Liver (tissue), 9 donors: ENCODE data around the gene FARSB. TPM values are rescaled to one million over a fixed set of nuclear protein-coding genes. Genes with fewer than 3 reads are reported as not detected.
"Not testable (repeated sequence)": the region's sequence is repeated elsewhere in the genome, so short reads cannot be mapped to it uniquely, and the experiment has no call there.

ENCODE experiments used
- DNase-seq: peaks from one replicate; pipeline ENCODE4 v3.0.0-alpha.2; 2017; ENCODE audit warnings: low spot score
- H3K27ac ChIP-seq, 2 donors: one replicate each; pipeline ENCODE4 v1.7.0; 2013; ENCODE audit warnings: inconsistent platforms in 2 of 2, low read length in 2 of 2, control low read depth in 1 of 2, low read depth in 1 of 2, mild to moderate bottlenecking in 1 of 2
- H3K27me3 ChIP-seq, 4 donors: one replicate each; pipeline versions ENCODE4 v1.6.1 to v1.7.0; 2013; ENCODE audit warnings: low read length in 3 of 4, inconsistent platforms in 1 of 4, mild to moderate bottlenecking in 1 of 4, moderate library complexity in 1 of 4; ENCODE audit not compliant: control insufficient read depth in 4 of 4, insufficient read depth in 4 of 4
- H3K36me3 ChIP-seq, 4 donors: one replicate each; pipeline versions ENCODE4 v1.6.1 to v1.7.0; 2013; ENCODE audit warnings: low read length in 3 of 4, mild to moderate bottlenecking in 3 of 4, low read depth in 1 of 4, moderate library complexity in 1 of 4; ENCODE audit not compliant: control insufficient read depth in 4 of 4, insufficient read depth in 3 of 4
- H3K4me1 ChIP-seq, 4 donors: one replicate each; pipeline versions ENCODE4 v1.6.1 to v1.7.0; 2013; ENCODE audit warnings: low read length in 3 of 4, mild to moderate bottlenecking in 3 of 4, moderate library complexity in 1 of 4; ENCODE audit not compliant: control insufficient read depth in 4 of 4, insufficient read depth in 4 of 4
- H3K4me3 ChIP-seq, 3 donors: one replicate each; pipeline versions ENCODE4 v1.6.1 to v1.7.0; 2013; ENCODE audit warnings: low read length in 3 of 3, control low read depth in 1 of 3, low read depth in 1 of 3, mild to moderate bottlenecking in 1 of 3
- H3K9ac ChIP-seq, 2 donors: one replicate each; pipeline ENCODE4 v1.7.0; 2013; ENCODE audit warnings: low read length in 2 of 2, mild to moderate bottlenecking in 2 of 2, moderate library complexity in 2 of 2, control low read depth in 1 of 2, low read depth in 1 of 2
- H3K9me3 ChIP-seq, 4 donors: one replicate each; pipeline versions ENCODE4 v1.6.1 to v1.7.0; 2013; ENCODE audit warnings: low read length in 3 of 4; ENCODE audit not compliant: control insufficient read depth in 4 of 4
- CTCF ChIP-seq: fragments of 150-350 bp; IDR thresholded peaks from 2 replicates; pipeline ENCODE4 v1.5.1; 2017; ENCODE audit warnings: improper control_type of control experiment, low read depth, low read length; ENCODE audit not compliant: missing input control
- EGR1 ChIP-seq, 2 donors: IDR thresholded peaks; 2 replicates each; pipeline ENCODE4 v1.6.1; 2016 to 2018; ENCODE audit warnings: antibody characterized with exemption in 2 of 2, low read depth in 2 of 2
- FOXA1 ChIP-seq: IDR thresholded peaks from 2 replicates; pipeline ENCODE4 v1.6.1; 2016; ENCODE audit warnings: antibody characterized with exemption
- HNF4A ChIP-seq, 2 donors: conservative IDR thresholded peaks; 2 replicates each; pipeline ENCODE4 v1.6.1; 2016; ENCODE audit warnings: antibody characterized with exemption in 2 of 2, mild to moderate bottlenecking in 2 of 2
- JUND ChIP-seq, 2 donors: IDR thresholded peaks; 2 replicates each; pipeline ENCODE4 v1.6.1; 2016; ENCODE audit warnings: antibody characterized with exemption in 2 of 2
- NR2F2 ChIP-seq: IDR thresholded peaks from 2 replicates; pipeline ENCODE4 v1.6.1; 2016; ENCODE audit warnings: antibody characterized with exemption
- RAD21 ChIP-seq, 2 donors: IDR thresholded peaks; 2 replicates each; pipeline ENCODE4 v1.6.1; 2016; ENCODE audit warnings: antibody characterized with exemption in 2 of 2, mild to moderate bottlenecking in 2 of 2
- REST ChIP-seq: IDR thresholded peaks from 2 replicates; pipeline ENCODE4 v1.6.1; 2016; ENCODE audit warnings: antibody characterized with exemption, mild to moderate bottlenecking
- RXRA ChIP-seq, 2 donors: IDR thresholded peaks; 2 replicates each; pipeline ENCODE4 v1.6.1; 2017 to 2018; ENCODE audit warnings: antibody characterized with exemption in 2 of 2, mild to moderate bottlenecking in 1 of 2
- SP1 ChIP-seq: IDR thresholded peaks from 2 replicates; pipeline ENCODE4 v1.6.1; 2018; ENCODE audit warnings: antibody characterized with exemption, mild to moderate bottlenecking
- TAF1 ChIP-seq: conservative IDR thresholded peaks from 2 replicates; pipeline ENCODE4 v1.6.1; 2016; ENCODE audit warnings: antibody characterized with exemption, mild to moderate bottlenecking
- YY1 ChIP-seq: IDR thresholded peaks from 2 replicates; pipeline ENCODE4 v1.6.1; 2016; ENCODE audit warnings: antibody characterized with exemption, mild to moderate bottlenecking
- ZBTB33 ChIP-seq: IDR thresholded peaks from 2 replicates; pipeline ENCODE4 v1.6.1; 2016; ENCODE audit warnings: antibody characterized with exemption
- WGBS: extraction: QIAGEN DNeasy Blood & Tissue Kit; methylation state at CpG from one replicate; pipeline ENCODE4 v1.1.7; 2013; 5-methylcytosine and 5-hydroxymethylcytosine counted together
- polyA plus RNA-seq, 2 donors: library from polyadenylated mRNA; stranded (reverse) in 1 of 2; unstranded in 1 of 2; fragments of 200-250 nt in 1 of 2; fragments of >200 nt in 1 of 2; fragmentation: Nextera tagmentation in 1 of 2; extraction: Ambion mirVana in 1 of 2; gene quantifications; one replicate each; pipeline versions ENCODE4 v1.2.1 to v1.2.3, GENCODE V29; 2013 to 2015
- total RNA-seq, 2 donors: library from RNA; depleted of rRNA; stranded (reverse); fragments of >200 nt; gene quantifications; one replicate each; pipeline ENCODE4 v1.2.3, GENCODE V29; 2014
- TF ChIP-seq, protein P1 (sequence below): IDR thresholded peaks from 2 replicates; pipeline ENCODE4 v1.6.1; 2016; ENCODE audit warnings: antibody characterized with exemption
- donor health status: healthy.
- donor health status: healthy.
- donor health status: healthy.
- donor health status: healthy.
- donor health status: healthy.

The FARSB gene
- total and polyA plus RNA-seq, 4 donors, result 5.5 to 9.7 (median 8.9) TPM

GRCh38 chr2:222698276-222698675, 42.4 kb upstream of the FARSB start:
- H3K4me3 ChIP-seq, result no peak overlapping the region
- DNase-seq, result no peak
- TF ChIP-seq EGR1 (IDR thresholded peaks at IDR 0.05; ENCODE audit: low read depth in 2 of 2), result no peak
- TF ChIP-seq, protein P1, sequence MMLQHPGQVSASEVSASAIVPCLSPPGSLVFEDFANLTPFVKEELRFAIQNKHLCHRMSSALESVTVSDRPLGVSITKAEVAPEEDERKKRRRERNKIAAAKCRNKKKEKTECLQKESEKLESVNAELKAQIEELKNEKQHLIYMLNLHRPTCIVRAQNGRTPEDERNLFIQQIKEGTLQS, result no peak
- TF ChIP-seq JUND (IDR thresholded peaks at IDR 0.05), result no peak
- TF ChIP-seq ZBTB33, result no peak
- TF ChIP-seq HNF4A (conservative IDR thresholded peaks at IDR 0.05), result no peak
- no peak for TF ChIP-seq TAF1
- no peak for TF ChIP-seq REST
- TF ChIP-seq RAD21 (IDR thresholded peaks at IDR 0.05), result no peak
- no peak for TF ChIP-seq YY1
- TF ChIP-seq SP1, result no peak
- TF ChIP-seq NR2F2, result no peak
- WGBS, result 93% methylated on average over 4 of the region's 4 CpGs
- H3K27ac ChIP-seq, result no peak overlapping the region
- H3K9ac ChIP-seq, result no peak overlapping the region
- no peaks in the 10 kb centered on the region for H3K27me3 ChIP-seq
- no peaks in the 10 kb centered on the region for H3K4me1 ChIP-seq
- peaks cover 0 to 22% (median 12%) of the 10 kb centered on the region in 4 donors for H3K36me3 ChIP-seq
- H3K9me3 ChIP-seq, result no peaks in the 10 kb centered on the region

DNA sequence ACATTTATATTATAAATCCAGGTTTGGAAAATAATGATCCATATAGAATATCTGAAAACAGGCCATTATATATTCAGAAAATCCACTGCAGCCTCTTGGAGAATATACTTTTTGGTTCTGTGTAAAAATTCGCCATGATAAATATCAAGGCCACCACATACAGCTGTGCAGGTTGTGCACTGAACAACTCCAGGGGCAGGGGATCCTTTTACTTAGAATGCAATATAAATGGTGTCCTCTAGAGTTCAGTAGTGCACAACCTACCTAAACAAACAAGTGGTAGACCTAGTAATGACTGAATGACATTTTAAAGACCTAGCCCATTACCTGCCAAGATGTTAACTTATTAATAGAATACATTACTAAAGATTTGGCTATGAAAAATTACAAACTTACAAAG, 37.9 kb upstream of the FARSB start:
- H3K27me3 ChIP-seq, result no peaks in the 10 kb centered on the region
- no peaks in the 10 kb centered on the region for H3K4me1 ChIP-seq
- H3K9ac ChIP-seq, result no peak overlapping the region
- WGBS, result 94% methylated on average over 1 of the region's 1 CpG
- no peak overlapping the region for H3K4me3 ChIP-seq
- no peak for TF ChIP-seq HNF4A (conservative IDR thresholded peaks at IDR 0.05)
- peak in 1 of 2 donors; percentile 14 for TF ChIP-seq RXRA (IDR thresholded peaks at IDR 0.05)
- TF ChIP-seq FOXA1, result no peak
- TF ChIP-seq CTCF, result peak; percentile 11
- peak; percentile 63 to 71 for TF ChIP-seq RAD21 (IDR thresholded peaks at IDR 0.05)
- no peak for TF ChIP-seq JUND (IDR thresholded peaks at IDR 0.05)
- TF ChIP-seq NR2F2, result no peak
- TF ChIP-seq EGR1 (IDR thresholded peaks at IDR 0.05; ENCODE audit: low read depth in 2 of 2), result no peak
- no peak for TF ChIP-seq ZBTB33
- TF ChIP-seq YY1, result no peak
- TF ChIP-seq, protein P1, result no peak
- TF ChIP-seq SP1, result no peak
- peaks cover 0 to 26% (median 14%) of the 10 kb centered on the region in 4 donors for H3K36me3 ChIP-seq
- H3K27ac ChIP-seq, result no peak overlapping the region
- no peak for DNase-seq
- no peaks in the 10 kb centered on the region for H3K9me3 ChIP-seq

GRCh38 chr2:222693413-222693812, 37.5 kb upstream of the FARSB start:
- not testable (repeated sequence) for H3K9me3 ChIP-seq, H3K9ac ChIP-seq, DNase-seq, H3K4me1 ChIP-seq, H3K27ac ChIP-seq, H3K27me3 ChIP-seq, H3K4me3 ChIP-seq
- 93% methylated on average over 5 of the region's 5 CpGs for WGBS
- H3K36me3 ChIP-seq, result peaks cover 0 to 30% (median 14%) of the 10 kb centered on the region in 4 donors
